ENCODE measurements around the gene GSTO2.

DNA sequence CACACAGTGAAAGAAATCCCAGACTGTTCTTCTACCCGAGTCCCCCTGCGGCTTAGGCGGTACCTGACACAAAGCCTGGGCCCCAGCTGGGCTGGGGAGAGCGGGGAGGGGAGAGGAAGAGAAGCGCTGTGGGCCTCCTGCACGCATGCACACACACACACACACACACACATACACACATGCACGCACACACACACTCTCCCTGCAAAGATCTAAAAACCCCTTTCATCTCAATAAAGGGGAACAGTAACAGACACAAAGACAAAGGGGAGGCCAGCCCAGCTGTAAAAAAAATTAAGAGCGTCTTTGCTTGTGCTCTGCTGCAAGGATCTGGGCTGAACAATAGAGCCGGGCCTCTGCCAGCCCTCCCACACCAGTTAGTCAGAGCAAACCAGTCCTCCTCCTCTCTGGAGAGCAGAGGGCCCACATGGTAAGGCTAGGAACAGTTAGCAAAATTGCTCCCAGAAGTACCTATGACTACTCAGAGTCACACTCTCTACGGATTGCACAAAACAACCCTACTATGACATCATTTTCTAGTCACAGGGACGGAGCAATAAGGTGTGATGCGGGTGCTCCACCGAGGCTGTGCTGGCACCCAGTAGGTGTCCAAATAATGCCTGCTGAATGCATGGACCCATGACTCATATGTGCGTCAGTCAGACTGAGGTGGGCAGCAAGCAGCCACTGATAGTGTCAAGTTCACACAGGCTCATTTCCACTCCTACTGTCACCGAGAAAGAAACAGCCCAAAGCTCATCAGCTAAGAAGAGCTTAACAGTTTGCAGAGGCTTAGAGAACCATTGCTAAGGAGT, 60.1 kb downstream of the GSTO2 start:
- TF ChIP-seq, protein P1, sequence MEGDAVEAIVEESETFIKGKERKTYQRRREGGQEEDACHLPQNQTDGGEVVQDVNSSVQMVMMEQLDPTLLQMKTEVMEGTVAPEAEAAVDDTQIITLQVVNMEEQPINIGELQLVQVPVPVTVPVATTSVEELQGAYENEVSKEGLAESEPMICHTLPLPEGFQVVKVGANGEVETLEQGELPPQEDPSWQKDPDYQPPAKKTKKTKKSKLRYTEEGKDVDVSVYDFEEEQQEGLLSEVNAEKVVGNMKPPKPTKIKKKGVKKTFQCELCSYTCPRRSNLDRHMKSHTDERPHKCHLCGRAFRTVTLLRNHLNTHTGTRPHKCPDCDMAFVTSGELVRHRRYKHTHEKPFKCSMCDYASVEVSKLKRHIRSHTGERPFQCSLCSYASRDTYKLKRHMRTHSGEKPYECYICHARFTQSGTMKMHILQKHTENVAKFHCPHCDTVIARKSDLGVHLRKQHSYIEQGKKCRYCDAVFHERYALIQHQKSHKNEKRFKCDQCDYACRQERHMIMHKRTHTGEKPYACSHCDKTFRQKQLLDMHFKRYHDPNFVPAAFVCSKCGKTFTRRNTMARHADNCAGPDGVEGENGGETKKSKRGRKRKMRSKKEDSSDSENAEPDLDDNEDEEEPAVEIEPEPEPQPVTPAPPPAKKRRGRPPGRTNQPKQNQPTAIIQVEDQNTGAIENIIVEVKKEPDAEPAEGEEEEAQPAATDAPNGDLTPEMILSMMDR (conservative IDR thresholded peaks at IDR 0.05; ENCODE audit: low read depth in 2 of 2) = no peak
- TF ChIP-seq POLR2AphosphoS5 (IDR thresholded peaks at IDR 0.05; ENCODE audit: low read depth) (no peak), CREB1 (CRISPR knock-in tag; IDR thresholded peaks at IDR 0.05; ENCODE audit: low read depth) (no peak), EZH2 (IDR thresholded peaks at IDR 0.05; ENCODE audit: low read depth, unreplicated experiment) (no peak)
- TF ChIP-seq, protein P2, sequence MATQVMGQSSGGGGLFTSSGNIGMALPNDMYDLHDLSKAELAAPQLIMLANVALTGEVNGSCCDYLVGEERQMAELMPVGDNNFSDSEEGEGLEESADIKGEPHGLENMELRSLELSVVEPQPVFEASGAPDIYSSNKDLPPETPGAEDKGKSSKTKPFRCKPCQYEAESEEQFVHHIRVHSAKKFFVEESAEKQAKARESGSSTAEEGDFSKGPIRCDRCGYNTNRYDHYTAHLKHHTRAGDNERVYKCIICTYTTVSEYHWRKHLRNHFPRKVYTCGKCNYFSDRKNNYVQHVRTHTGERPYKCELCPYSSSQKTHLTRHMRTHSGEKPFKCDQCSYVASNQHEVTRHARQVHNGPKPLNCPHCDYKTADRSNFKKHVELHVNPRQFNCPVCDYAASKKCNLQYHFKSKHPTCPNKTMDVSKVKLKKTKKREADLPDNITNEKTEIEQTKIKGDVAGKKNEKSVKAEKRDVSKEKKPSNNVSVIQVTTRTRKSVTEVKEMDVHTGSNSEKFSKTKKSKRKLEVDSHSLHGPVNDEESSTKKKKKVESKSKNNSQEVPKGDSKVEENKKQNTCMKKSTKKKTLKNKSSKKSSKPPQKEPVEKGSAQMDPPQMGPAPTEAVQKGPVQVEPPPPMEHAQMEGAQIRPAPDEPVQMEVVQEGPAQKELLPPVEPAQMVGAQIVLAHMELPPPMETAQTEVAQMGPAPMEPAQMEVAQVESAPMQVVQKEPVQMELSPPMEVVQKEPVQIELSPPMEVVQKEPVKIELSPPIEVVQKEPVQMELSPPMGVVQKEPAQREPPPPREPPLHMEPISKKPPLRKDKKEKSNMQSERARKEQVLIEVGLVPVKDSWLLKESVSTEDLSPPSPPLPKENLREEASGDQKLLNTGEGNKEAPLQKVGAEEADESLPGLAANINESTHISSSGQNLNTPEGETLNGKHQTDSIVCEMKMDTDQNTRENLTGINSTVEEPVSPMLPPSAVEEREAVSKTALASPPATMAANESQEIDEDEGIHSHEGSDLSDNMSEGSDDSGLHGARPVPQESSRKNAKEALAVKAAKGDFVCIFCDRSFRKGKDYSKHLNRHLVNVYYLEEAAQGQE (IDR thresholded peaks at IDR 0.05; ENCODE audit: unreplicated experiment) = no peak
